K562 (cell line): Measurements from ENCODE around the gene UNC119B. TPM values are rescaled to one million over a fixed set of nuclear protein-coding genes. Genes with fewer than 3 reads are reported as not detected.
"Not testable (repeated sequence)": the region's sequence is repeated elsewhere in the genome, so short reads cannot be mapped to it uniquely, and the experiment has no call there.

Experiments
- ATAC-seq: fragments of 200-7000 bp; cut with Tn5 transposase; 3 replicates; pipeline ENCODE4 v1.9.1; 2020; ENCODE audit warnings: moderate library complexity
- BruUV-seq: library from RNA; stranded (reverse); fragments of 400-500 nt; replicated peaks from 2 replicates; lab custom pipeline; 2021; lab: Mats Ljungman, UMichigan
- CTCF ChIA-PET: fragments of 300-600 bp; formaldehyde crosslinking; extraction: SDS; loops from one replicate; lab custom pipeline; 2021; ENCODE audit warnings: low intra/inter-chr PET ratio; lab: Yijun Ruan, JAX
- POLR2A ChIA-PET: fragments of 300-600, 350-650 bp; sonication (Branson Sonifier 250); formaldehyde crosslinking; extraction: SDS; loops from one replicate; lab custom pipeline; 2021; ENCODE audit warnings: antibody characterized with exemption, inconsistent platforms; lab: Yijun Ruan, JAX
- DNase-seq, 4 experiments: peaks; one replicate each; pipeline versions ENCODE4 v3.0.0 to v3.0.0-alpha.2; 2011 to 2018; ENCODE audit warnings: low spot score in 3 of 4, mixed read lengths in 3 of 4; ENCODE audit errors: extremely low read depth in 1 of 4
- FAIRE-seq: peaks from 2 replicates; lab custom pipeline; 2011; peaks lifted over from hg19 to GRCh38; lab: Jason Lieb, UNC
- H2AFZ ChIP-seq: 2 replicates; pipeline ENCODE4 v1.6.0; 2011; ENCODE audit warnings: low read depth, low read length, control low read depth, inconsistent platforms
- H3K27ac ChIP-seq: fragments of 200-600 bp; 3 replicates; pipeline ENCODE4 v1.8.0; 2011; ENCODE audit warnings: low read depth, mild to moderate bottlenecking, control low read depth, inconsistent platforms, low read length, moderate library complexity, mixed read lengths; ENCODE audit errors: extremely low read depth
- H3K27me3 ChIP-seq, 2 experiments: fragments of 300-600 bp in 1 of 2; 2 replicates in 1 of 2; 3 replicates in 1 of 2; pipeline versions ENCODE4 v1.6.0 to v1.8.0; 2011; ENCODE audit warnings: inconsistent platforms in 2 of 2, low read length in 2 of 2, mild to moderate bottlenecking in 1 of 2, mixed read lengths in 1 of 2, moderate library complexity in 1 of 2; ENCODE audit not compliant: control insufficient read depth in 2 of 2, insufficient read depth in 2 of 2
- H3K36me3 ChIP-seq: fragments of 300-600 bp; 3 replicates; pipeline ENCODE4 v1.8.0; 2011; ENCODE audit warnings: mild to moderate bottlenecking, low read length, inconsistent platforms; ENCODE audit not compliant: control insufficient read depth, insufficient read depth
- H3K4me1 ChIP-seq, 2 experiments: fragments of 200-600 bp in 1 of 2; replicated peaks in 1 of 2; 2 replicates in 1 of 2; 3 replicates in 1 of 2; pipeline versions ENCODE4 v1.5.1 to v1.8.0; 2011; ENCODE audit warnings: inconsistent platforms in 2 of 2, low read length in 2 of 2, mild to moderate bottlenecking in 1 of 2, mixed read lengths in 1 of 2, moderate library complexity in 1 of 2; ENCODE audit not compliant: control insufficient read depth in 2 of 2, insufficient read depth in 2 of 2
- H3K4me2 ChIP-seq: 2 replicates; pipeline ENCODE4 v1.6.1; 2011; ENCODE audit warnings: low read length, control low read depth, inconsistent platforms, mixed read lengths; ENCODE audit not compliant: insufficient read depth
- H3K4me3 ChIP-seq: fragments of 200-600 bp; sonication (generic), shearing (Covaris generic); 2 replicates; pipeline ENCODE4 v1.5.1; 2016; ENCODE audit warnings: control low read depth, inconsistent platforms
- H3K79me2 ChIP-seq: fragments of 200-600 bp; 3 replicates; pipeline ENCODE4 v1.8.0; 2011; ENCODE audit warnings: low read length, inconsistent platforms; ENCODE audit not compliant: control insufficient read depth, insufficient read depth
- H3K9ac ChIP-seq, 2 experiments: 2 replicates each; pipeline versions ENCODE4 v1.6.0 to v1.6.1; 2011; ENCODE audit warnings: low read depth in 2 of 2, low read length in 2 of 2, control low read depth in 1 of 2, inconsistent platforms in 1 of 2, mild to moderate bottlenecking in 1 of 2, mixed read lengths in 1 of 2; ENCODE audit not compliant: insufficient read depth in 1 of 2
- H3K9me1 ChIP-seq: one replicate; pipeline ENCODE4 v1.6.0; 2011; ENCODE audit warnings: inconsistent platforms, mild to moderate bottlenecking, low read length, moderate library complexity; ENCODE audit not compliant: control insufficient read depth, insufficient read depth
- H3K9me3 ChIP-seq: replicated peaks from 2 replicates; pipeline ENCODE4 v1.5.1; 2011; ENCODE audit warnings: low read depth, low read length, inconsistent platforms; ENCODE audit not compliant: control insufficient read depth, insufficient read depth
- H4K20me1 ChIP-seq: replicated peaks from 2 replicates; pipeline ENCODE4 v1.6.1; 2011; ENCODE audit warnings: low read length, inconsistent platforms, mixed read lengths; ENCODE audit not compliant: control insufficient read depth, insufficient read depth
- ZNF41 ChIP-seq: fragments of 250-450 bp; sonication (Bioruptor Pico); conservative IDR thresholded peaks from 2 replicates; pipeline ENCODE4 v1.4.0; 2020; ENCODE audit warnings: mild to moderate bottlenecking
- WGBS: fragments of 100-300 bp; shearing (Covaris generic); methylation state at CpG from one replicate; pipeline ENCODE4 v1.1.6; 2016; ENCODE audit warnings: low coverage, mixed read lengths; ENCODE audit not compliant: insufficient coverage; ENCODE audit errors: missing lambda C conversion rate; 5-methylcytosine and 5-hydroxymethylcytosine counted together
- in situ Hi-C: fragments of 300-500 bp; cut with MboI; formaldehyde crosslinking; loops from 4 replicates; pipeline ENCODE4 v1.15.0; 2018; ENCODE audit warnings: inconsistent platforms, mixed read lengths
- intact Hi-C: fragments of 100-400 bp; cut with micrococcal nuclease; formaldehyde crosslinking; loops from 2 replicates; pipeline ENCODE4 v1.14.2; 2022
- polyA plus RNA-seq, 8 experiments: library from polyadenylated mRNA; depleted of rRNA in 4 of 8; stranded (reverse) in 5 of 8; unstranded in 3 of 8; fragments of >200 nt; fragmentation: Nextera tagmentation in 2 of 8; fragmentation: Illumina TruSeq in 1 of 8; extraction: Ambion mirVana in 2 of 8; extraction: Trizol in 1 of 8; gene quantifications; 2 replicates each; pipeline versions ENCODE4 v1.2.1 to v1.2.3, GENCODE V29; 2011 to 2014; ENCODE audit warnings: inconsistent platforms in 1 of 8, missing spikeins in 1 of 8
- total RNA-seq, 7 experiments: library from RNA; depleted of rRNA in 6 of 7; stranded (reverse); fragments of >200 nt in 6 of 7; fragmentation: Illumina TruSeq in 2 of 7; extraction: Trizol in 2 of 7; gene quantifications; 2 replicates each; pipeline versions ENCODE4 v1.2.1 to v1.2.3, GENCODE V29; 2011 to 2021; ENCODE audit warnings: low replicate concordance in 1 of 7

The UNC119B gene
- total and polyA plus RNA-seq, 9 of the 15 experiments (the other 6 are each of a cell fraction or from before 2014, with no cell fraction given) = 4.0 to 34.5 (median 15.1) TPM

- FAIRE-seq = no peak
- ATAC-seq = no peak
- peaks cover 0 to 8% of the 10 kb centered on the region in 2 experiments; a peak in 2 of 5 replicates for H3K4me1 ChIP-seq
- POLR2A ChIA-PET = interaction anchor here (1.4 kb wide), 1 partner anchor 11 kb away, joined by 4 read pairs; no protein-coding TSS in a partner anchor
- H2AFZ ChIP-seq = no peak overlapping the region
- TF ChIP-seq ZNF41 (CRISPR knock-in tag) = no peak
- no peak overlapping the region for H3K9ac ChIP-seq
- no peaks in the 10 kb centered on the region for H4K20me1 ChIP-seq
- H3K27me3 ChIP-seq = peaks cover 31 to 75% of the 10 kb centered on the region in 2 experiments; a peak in 4 of 5 replicates
- H3K27ac ChIP-seq = no peak overlapping the region
- CTCF ChIA-PET = no interaction called here
- in situ Hi-C loops (loop anchor here (25.0 kb wide), 1 partner anchor 332 kb away; the partner anchor contains the start of gene PLA2G1B), intact Hi-C loops (no loop called here)
- H3K9me1 ChIP-seq = no peaks in the 10 kb centered on the region
- no peaks in the 10 kb centered on the region for H3K79me2 ChIP-seq
- no peaks in the 10 kb centered on the region for H3K9me3 ChIP-seq
- H3K4me3 ChIP-seq = no peak overlapping the region
- WGBS = 4% methylated on average over 16 of the region's 19 CpGs
- no peak overlapping the region for H3K4me2 ChIP-seq
- no peaks in the 10 kb centered on the region for H3K36me3 ChIP-seq
- BruUV-seq = no TSS peak
- no peak for DNase-seq
These were observed 41.1 kb upstream of the UNC119B start for GRCh38 chr12:120668868-120669840.

GRCh38 chr12:120670237-120670636 is 40.0 kb upstream of the UNC119B start:
- 3% methylated on average over 6 of the region's 6 CpGs for WGBS
- H3K9me3 ChIP-seq, intact Hi-C loops, POLR2A ChIA-PET, H3K4me3 ChIP-seq, H3K9ac ChIP-seq, BruUV-seq, CTCF ChIA-PET, H3K79me2 ChIP-seq, DNase-seq, H3K27ac ChIP-seq, H3K4me1 ChIP-seq, H3K4me2 ChIP-seq, ATAC-seq, FAIRE-seq, H4K20me1 ChIP-seq, H3K9me1 ChIP-seq, H3K36me3 ChIP-seq, H2AFZ ChIP-seq: not testable (repeated sequence)
- H3K27me3 ChIP-seq = peaks cover 34 to 81% of the 10 kb centered on the region in 2 experiments; a peak in 4 of 5 replicates
- in situ Hi-C loops = loop anchor here (25.0 kb wide), 1 partner anchor 333 kb away; the partner anchor contains the start of gene PLA2G1B
